GM23338 (cell line): ENCODE measurements around the gene MAD1L1. TPM values are rescaled to one million over a fixed set of nuclear protein-coding genes. Genes with fewer than 3 reads are reported as not detected.

Source experiments
- ATAC-seq: fragments of 200-7000 bp; cut with Tn5 transposase; 3 replicates; pipeline ENCODE4 v1.9.1; 2020
- DNase-seq: peaks from one replicate; pipeline ENCODE4 v3.0.0-alpha.2; 2015; ENCODE audit warnings: low spot score
- H2AFZ ChIP-seq: fragments of 200-600 bp; sonication (generic); 2 replicates; pipeline ENCODE4 v1.8.0; 2016; ENCODE audit warnings: antibody characterized with exemption, mild to moderate bottlenecking, moderate library complexity
- H3F3A ChIP-seq: fragments of 200-600 bp; sonication (generic); replicated peaks from 2 replicates; pipeline ENCODE4 v1.8.0; 2017; ENCODE audit warnings: antibody characterized with exemption, mixed run types, low read depth
- H3K27ac ChIP-seq: fragments of 200-600 bp; sonication (generic); 2 replicates; pipeline ENCODE4 v1.6.1; 2016; ENCODE audit warnings: low read depth
- H3K27me3 ChIP-seq: fragments of 200-600 bp; sonication (generic); 2 replicates; pipeline ENCODE4 v1.8.0; 2016; ENCODE audit warnings: mild to moderate bottlenecking, mixed run types, moderate library complexity; ENCODE audit not compliant: insufficient read depth
- H3K36me3 ChIP-seq: fragments of 200-600 bp; sonication (generic); 2 replicates; pipeline ENCODE4 v1.8.0; 2016; ENCODE audit warnings: mild to moderate bottlenecking; ENCODE audit not compliant: insufficient read depth
- H3K4me1 ChIP-seq: fragments of 200-600 bp; sonication (generic); 2 replicates; pipeline ENCODE4 v1.8.0; 2016; ENCODE audit warnings: mild to moderate bottlenecking, moderate library complexity; ENCODE audit not compliant: insufficient read depth
- H3K4me2 ChIP-seq: fragments of 200-600 bp; sonication (generic); 2 replicates; pipeline ENCODE4 v1.7.1; 2017; ENCODE audit warnings: mixed run types
- H3K4me3 ChIP-seq: fragments of 200-600 bp; sonication (generic); 2 replicates; pipeline ENCODE4 v1.6.1; 2016; ENCODE audit warnings: mixed run types
- H3K79me2 ChIP-seq: fragments of 200-600 bp; sonication (generic); replicated peaks from 2 replicates; pipeline ENCODE4 v1.8.0; 2017; ENCODE audit warnings: mild to moderate bottlenecking; ENCODE audit not compliant: insufficient read depth
- H3K9me2 ChIP-seq: fragments of 200-600 bp; sonication (generic); 2 replicates; pipeline ENCODE4 v1.8.0; 2017; ENCODE audit not compliant: insufficient read depth
- H4K20me1 ChIP-seq: fragments of 200-600 bp; sonication (generic); replicated peaks from 2 replicates; pipeline ENCODE4 v1.8.0; 2017; ENCODE audit warnings: mild to moderate bottlenecking; ENCODE audit not compliant: insufficient read depth
- H3K27ac Mint-ChIP-seq: 2 replicates; pipeline ENCODE4 v1.8.0; 2020; ENCODE audit warnings: inconsistent platforms, mild to moderate bottlenecking, moderate library complexity, mixed read lengths
- H3K27me3 Mint-ChIP-seq: 3 replicates; pipeline ENCODE4 v1.8.0; 2022; ENCODE audit warnings: low read depth, mild to moderate bottlenecking, moderate library complexity, mixed read lengths, inconsistent platforms; ENCODE audit not compliant: insufficient read depth, poor library complexity
- H3K36me3 Mint-ChIP-seq: 3 replicates; pipeline ENCODE4 v1.8.0; 2021; ENCODE audit warnings: low read depth, mild to moderate bottlenecking, inconsistent platforms, moderate library complexity, mixed read lengths
- H3K4me1 Mint-ChIP-seq: 3 replicates; pipeline ENCODE4 v1.8.0; 2020; ENCODE audit warnings: mild to moderate bottlenecking, inconsistent platforms, mixed read lengths
- H3K4me3 Mint-ChIP-seq: 3 replicates; pipeline ENCODE4 v1.8.0; 2021; ENCODE audit warnings: moderate library complexity, mild to moderate bottlenecking, inconsistent platforms, mixed read lengths
- H3K9me3 Mint-ChIP-seq: 3 replicates; pipeline ENCODE4 v1.8.0; 2020; ENCODE audit warnings: moderate library complexity, mild to moderate bottlenecking, inconsistent platforms, mixed read lengths
- CREB1 ChIP-seq: fragments of 250-450 bp; sonication (Bioruptor Pico); IDR thresholded peaks from 2 replicates; pipeline ENCODE4 v1.5.0; 2020; ENCODE audit warnings: low read depth, mild to moderate bottlenecking, moderate library complexity
- EZH2 ChIP-seq: fragments of 200-600 bp; sonication (generic); IDR thresholded peaks from one replicate; pipeline ENCODE4 v1.8.0; 2017; ENCODE audit warnings: antibody characterized with exemption, mild to moderate bottlenecking, low read depth; ENCODE audit not compliant: unreplicated experiment
- POLR2AphosphoS5 ChIP-seq: IDR thresholded peaks from 2 replicates; pipeline ENCODE4 v1.6.1; 2016; ENCODE audit warnings: antibody characterized with exemption, low read depth
- STAT1 ChIP-seq: IDR thresholded peaks from one replicate; pipeline ENCODE4 v1.6.1; 2016; ENCODE audit warnings: antibody characterized with exemption; ENCODE audit not compliant: unreplicated experiment
- ZNF114 ChIP-seq: fragments of 250-450 bp; sonication (Bioruptor Pico); IDR thresholded peaks from 2 replicates; pipeline ENCODE4 v1.5.0; 2020; ENCODE audit warnings: mild to moderate bottlenecking, moderate library complexity
- ZNF331 ChIP-seq: fragments of 250-450 bp; sonication (Bioruptor Pico); IDR thresholded peaks from 2 replicates; pipeline ENCODE4 v1.5.0; 2020; ENCODE audit warnings: low read depth, mild to moderate bottlenecking, moderate library complexity
- polyA plus RNA-seq: library from polyadenylated mRNA; unstranded; fragments of >200 nt; fragmentation: Nextera tagmentation; extraction: Ambion mirVana; gene quantifications from 2 replicates; pipeline ENCODE4 v1.2.1, GENCODE V29; 2016
- total RNA-seq: library from RNA; depleted of rRNA; stranded (reverse); fragments of >200 nt; shearing (Covaris generic); gene quantifications from 2 replicates; pipeline ENCODE4 v1.2.3, GENCODE V29; 2014
- TF ChIP-seq, protein P1 (sequence below): IDR thresholded peaks from one replicate; pipeline ENCODE4 v1.6.1; 2018; ENCODE audit warnings: antibody characterized with exemption; ENCODE audit not compliant: unreplicated experiment
- TF ChIP-seq, protein P2 (sequence below): fragments of 250-450 bp; sonication (Bioruptor Pico); IDR thresholded peaks from 2 replicates; pipeline ENCODE4 v1.5.0; 2020; ENCODE audit warnings: mild to moderate bottlenecking, moderate library complexity
- TF ChIP-seq, protein P3 (sequence below): IDR thresholded peaks from 2 replicates; pipeline ENCODE4 v1.6.1; 2016; ENCODE audit warnings: antibody characterized with exemption
- TF ChIP-seq, protein P4 (sequence below), 2 experiments: fragments of 200-600 bp in 1 of 2; sonication (generic) in 1 of 2; conservative IDR thresholded peaks; 2 replicates each; pipeline versions ENCODE4 v1.5.1 to v1.6.1; 2016 to 2017; ENCODE audit warnings: antibody characterized with exemption in 2 of 2, low read depth in 2 of 2, mild to moderate bottlenecking in 2 of 2, moderate library complexity in 1 of 2

The MAD1L1 gene
- total and polyA plus RNA-seq, 2 experiments from 2014 or later = 40.3 to 59.3 TPM

DNA sequence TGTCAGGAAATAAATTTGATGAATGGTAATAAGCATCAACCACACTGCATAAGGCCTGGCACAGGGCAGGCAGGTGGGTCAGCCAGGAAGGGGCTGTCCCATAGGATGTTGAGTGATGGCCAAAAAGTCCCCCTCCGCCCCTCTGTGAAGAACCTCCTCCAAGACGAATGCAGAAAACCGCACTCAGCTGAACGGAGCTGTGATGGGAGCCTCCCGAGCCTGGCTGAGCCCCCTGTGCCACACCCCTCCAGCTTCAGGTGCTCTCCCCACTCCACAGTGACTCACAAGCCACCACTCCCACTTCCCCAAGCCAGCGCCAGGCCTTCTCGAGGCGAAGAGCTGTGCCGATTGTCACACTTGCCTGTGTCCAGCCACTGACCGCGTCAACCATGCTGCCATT lies 184.2 kb downstream of the MAD1L1 start:
- H3F3A ChIP-seq = no peaks in the 10 kb centered on the region
- no peaks in the 10 kb centered on the region for H3K9me2 ChIP-seq
- no peak overlapping the region for H3K4me3 ChIP-seq
- TF ChIP-seq, protein P1, sequence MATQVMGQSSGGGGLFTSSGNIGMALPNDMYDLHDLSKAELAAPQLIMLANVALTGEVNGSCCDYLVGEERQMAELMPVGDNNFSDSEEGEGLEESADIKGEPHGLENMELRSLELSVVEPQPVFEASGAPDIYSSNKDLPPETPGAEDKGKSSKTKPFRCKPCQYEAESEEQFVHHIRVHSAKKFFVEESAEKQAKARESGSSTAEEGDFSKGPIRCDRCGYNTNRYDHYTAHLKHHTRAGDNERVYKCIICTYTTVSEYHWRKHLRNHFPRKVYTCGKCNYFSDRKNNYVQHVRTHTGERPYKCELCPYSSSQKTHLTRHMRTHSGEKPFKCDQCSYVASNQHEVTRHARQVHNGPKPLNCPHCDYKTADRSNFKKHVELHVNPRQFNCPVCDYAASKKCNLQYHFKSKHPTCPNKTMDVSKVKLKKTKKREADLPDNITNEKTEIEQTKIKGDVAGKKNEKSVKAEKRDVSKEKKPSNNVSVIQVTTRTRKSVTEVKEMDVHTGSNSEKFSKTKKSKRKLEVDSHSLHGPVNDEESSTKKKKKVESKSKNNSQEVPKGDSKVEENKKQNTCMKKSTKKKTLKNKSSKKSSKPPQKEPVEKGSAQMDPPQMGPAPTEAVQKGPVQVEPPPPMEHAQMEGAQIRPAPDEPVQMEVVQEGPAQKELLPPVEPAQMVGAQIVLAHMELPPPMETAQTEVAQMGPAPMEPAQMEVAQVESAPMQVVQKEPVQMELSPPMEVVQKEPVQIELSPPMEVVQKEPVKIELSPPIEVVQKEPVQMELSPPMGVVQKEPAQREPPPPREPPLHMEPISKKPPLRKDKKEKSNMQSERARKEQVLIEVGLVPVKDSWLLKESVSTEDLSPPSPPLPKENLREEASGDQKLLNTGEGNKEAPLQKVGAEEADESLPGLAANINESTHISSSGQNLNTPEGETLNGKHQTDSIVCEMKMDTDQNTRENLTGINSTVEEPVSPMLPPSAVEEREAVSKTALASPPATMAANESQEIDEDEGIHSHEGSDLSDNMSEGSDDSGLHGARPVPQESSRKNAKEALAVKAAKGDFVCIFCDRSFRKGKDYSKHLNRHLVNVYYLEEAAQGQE = no peak
- no peak for TF ChIP-seq POLR2AphosphoS5
- TF ChIP-seq, protein P2, sequence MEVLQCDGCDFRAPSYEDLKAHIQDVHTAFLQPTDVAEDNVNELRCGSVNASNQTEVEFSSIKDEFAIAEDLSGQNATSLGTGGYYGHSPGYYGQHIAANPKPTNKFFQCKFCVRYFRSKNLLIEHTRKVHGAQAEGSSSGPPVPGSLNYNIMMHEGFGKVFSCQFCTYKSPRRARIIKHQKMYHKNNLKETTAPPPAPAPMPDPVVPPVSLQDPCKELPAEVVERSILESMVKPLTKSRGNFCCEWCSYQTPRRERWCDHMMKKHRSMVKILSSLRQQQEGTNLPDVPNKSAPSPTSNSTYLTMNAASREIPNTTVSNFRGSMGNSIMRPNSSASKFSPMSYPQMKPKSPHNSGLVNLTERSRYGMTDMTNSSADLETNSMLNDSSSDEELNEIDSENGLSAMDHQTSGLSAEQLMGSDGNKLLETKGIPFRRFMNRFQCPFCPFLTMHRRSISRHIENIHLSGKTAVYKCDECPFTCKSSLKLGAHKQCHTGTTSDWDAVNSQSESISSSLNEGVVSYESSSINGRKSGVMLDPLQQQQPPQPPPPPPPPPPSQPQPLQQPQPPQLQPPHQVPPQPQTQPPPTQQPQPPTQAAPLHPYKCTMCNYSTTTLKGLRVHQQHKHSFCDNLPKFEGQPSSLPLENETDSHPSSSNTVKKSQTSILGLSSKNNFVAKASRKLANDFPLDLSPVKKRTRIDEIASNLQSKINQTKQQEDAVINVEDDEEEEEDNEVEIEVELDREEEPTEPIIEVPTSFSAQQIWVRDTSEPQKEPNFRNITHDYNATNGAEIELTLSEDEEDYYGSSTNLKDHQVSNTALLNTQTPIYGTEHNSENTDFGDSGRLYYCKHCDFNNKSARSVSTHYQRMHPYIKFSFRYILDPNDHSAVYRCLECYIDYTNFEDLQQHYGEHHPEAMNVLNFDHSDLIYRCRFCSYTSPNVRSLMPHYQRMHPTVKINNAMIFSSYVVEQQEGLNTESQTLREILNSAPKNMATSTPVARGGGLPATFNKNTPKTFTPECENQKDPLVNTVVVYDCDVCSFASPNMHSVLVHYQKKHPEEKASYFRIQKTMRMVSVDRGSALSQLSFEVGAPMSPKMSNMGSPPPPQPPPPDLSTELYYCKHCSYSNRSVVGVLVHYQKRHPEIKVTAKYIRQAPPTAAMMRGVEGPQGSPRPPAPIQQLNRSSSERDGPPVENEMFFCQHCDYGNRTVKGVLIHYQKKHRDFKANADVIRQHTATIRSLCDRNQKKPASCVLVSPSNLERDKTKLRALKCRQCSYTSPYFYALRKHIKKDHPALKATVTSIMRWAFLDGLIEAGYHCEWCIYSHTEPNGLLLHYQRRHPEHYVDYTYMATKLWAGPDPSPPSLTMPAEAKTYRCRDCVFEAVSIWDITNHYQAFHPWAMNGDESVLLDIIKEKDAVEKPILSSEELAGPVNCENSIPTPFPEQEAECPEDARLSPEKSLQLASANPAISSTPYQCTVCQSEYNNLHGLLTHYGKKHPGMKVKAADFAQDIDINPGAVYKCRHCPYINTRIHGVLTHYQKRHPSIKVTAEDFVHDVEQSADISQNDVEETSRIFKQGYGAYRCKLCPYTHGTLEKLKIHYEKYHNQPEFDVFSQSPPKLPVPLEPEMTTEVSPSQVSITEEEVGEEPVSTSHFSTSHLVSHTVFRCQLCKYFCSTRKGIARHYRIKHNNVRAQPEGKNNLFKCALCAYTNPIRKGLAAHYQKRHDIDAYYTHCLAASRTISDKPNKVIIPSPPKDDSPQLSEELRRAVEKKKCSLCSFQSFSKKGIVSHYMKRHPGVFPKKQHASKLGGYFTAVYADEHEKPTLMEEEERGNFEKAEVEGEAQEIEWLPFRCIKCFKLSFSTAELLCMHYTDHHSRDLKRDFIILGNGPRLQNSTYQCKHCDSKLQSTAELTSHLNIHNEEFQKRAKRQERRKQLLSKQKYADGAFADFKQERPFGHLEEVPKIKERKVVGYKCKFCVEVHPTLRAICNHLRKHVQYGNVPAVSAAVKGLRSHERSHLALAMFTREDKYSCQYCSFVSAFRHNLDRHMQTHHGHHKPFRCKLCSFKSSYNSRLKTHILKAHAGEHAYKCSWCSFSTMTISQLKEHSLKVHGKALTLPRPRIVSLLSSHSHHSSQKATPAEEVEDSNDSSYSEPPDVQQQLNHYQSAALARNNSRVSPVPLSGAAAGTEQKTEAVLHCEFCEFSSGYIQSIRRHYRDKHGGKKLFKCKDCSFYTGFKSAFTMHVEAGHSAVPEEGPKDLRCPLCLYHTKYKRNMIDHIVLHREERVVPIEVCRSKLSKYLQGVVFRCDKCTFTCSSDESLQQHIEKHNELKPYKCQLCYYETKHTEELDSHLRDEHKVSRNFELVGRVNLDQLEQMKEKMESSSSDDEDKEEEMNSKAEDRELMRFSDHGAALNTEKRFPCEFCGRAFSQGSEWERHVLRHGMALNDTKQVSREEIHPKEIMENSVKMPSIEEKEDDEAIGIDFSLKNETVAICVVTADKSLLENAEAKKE (CRISPR knock-in tag) = no peak
- no peak for TF ChIP-seq ZNF331
- no peak for TF ChIP-seq EZH2
- no peak for TF ChIP-seq STAT1
- no peak for TF ChIP-seq CREB1 (CRISPR knock-in tag)
- TF ChIP-seq ZNF114 (CRISPR knock-in tag) = no peak
- TF ChIP-seq, protein P3, sequence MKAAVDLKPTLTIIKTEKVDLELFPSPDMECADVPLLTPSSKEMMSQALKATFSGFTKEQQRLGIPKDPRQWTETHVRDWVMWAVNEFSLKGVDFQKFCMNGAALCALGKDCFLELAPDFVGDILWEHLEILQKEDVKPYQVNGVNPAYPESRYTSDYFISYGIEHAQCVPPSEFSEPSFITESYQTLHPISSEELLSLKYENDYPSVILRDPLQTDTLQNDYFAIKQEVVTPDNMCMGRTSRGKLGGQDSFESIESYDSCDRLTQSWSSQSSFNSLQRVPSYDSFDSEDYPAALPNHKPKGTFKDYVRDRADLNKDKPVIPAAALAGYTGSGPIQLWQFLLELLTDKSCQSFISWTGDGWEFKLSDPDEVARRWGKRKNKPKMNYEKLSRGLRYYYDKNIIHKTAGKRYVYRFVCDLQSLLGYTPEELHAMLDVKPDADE = no peak
- TF ChIP-seq, protein P4, sequence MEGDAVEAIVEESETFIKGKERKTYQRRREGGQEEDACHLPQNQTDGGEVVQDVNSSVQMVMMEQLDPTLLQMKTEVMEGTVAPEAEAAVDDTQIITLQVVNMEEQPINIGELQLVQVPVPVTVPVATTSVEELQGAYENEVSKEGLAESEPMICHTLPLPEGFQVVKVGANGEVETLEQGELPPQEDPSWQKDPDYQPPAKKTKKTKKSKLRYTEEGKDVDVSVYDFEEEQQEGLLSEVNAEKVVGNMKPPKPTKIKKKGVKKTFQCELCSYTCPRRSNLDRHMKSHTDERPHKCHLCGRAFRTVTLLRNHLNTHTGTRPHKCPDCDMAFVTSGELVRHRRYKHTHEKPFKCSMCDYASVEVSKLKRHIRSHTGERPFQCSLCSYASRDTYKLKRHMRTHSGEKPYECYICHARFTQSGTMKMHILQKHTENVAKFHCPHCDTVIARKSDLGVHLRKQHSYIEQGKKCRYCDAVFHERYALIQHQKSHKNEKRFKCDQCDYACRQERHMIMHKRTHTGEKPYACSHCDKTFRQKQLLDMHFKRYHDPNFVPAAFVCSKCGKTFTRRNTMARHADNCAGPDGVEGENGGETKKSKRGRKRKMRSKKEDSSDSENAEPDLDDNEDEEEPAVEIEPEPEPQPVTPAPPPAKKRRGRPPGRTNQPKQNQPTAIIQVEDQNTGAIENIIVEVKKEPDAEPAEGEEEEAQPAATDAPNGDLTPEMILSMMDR (conservative IDR thresholded peaks at IDR 0.05; ENCODE audit: low read depth in 2 of 2) = no peak
- H2AFZ ChIP-seq = no peak overlapping the region
- no peaks in the 10 kb centered on the region for H3K4me1 ChIP-seq
- no peak overlapping the region for H3K4me3 Mint-ChIP-seq
- peaks cover 13% of the 10 kb centered on the region for H3K27me3 Mint-ChIP-seq
- no peak for ATAC-seq
- H3K27ac Mint-ChIP-seq = peak overlapping the region; percentile 61; the same call in 1 of the 2 replicates
- H3K79me2 ChIP-seq = no peaks in the 10 kb centered on the region
- no peak for DNase-seq
- no peak overlapping the region for H3K27ac ChIP-seq
- no peaks in the 10 kb centered on the region for H3K9me3 Mint-ChIP-seq
- no peaks in the 10 kb centered on the region for H3K27me3 ChIP-seq
- no peak overlapping the region for H3K4me2 ChIP-seq
- H3K36me3 ChIP-seq = no peaks in the 10 kb centered on the region
- peaks cover 12% of the 10 kb centered on the region for H3K4me1 Mint-ChIP-seq
- peaks cover 3% of the 10 kb centered on the region; the same call in 1 of the 3 replicates for H3K36me3 Mint-ChIP-seq
- no peaks in the 10 kb centered on the region for H4K20me1 ChIP-seq
